IPS-11a (cell line): ENCODE data around the gene SCFD2.

Source experiments
- H3K4me3 ChIP-seq: one replicate; pipeline ENCODE4 v1.5.1; 2013; ENCODE audit warnings: low read depth, low read length, control low read depth

The SCFD2 gene

GRCh38 chr4:52942936-52943335 lies 422.9 kb downstream of the SCFD2 start:
- no peak overlapping the region for H3K4me3 ChIP-seq

GRCh38 chr4:52941450-52941849 lies 424.4 kb downstream of the SCFD2 start:
- H3K4me3 ChIP-seq: no peak overlapping the region

GRCh38 chr4:52939739-52940138 lies 426.1 kb downstream of the SCFD2 start:
- no peak overlapping the region for H3K4me3 ChIP-seq

GRCh38 chr4:52939325-52939724 lies 426.5 kb downstream of the SCFD2 start:
- H3K4me3 ChIP-seq: no peak overlapping the region

- no peak overlapping the region for H3K4me3 ChIP-seq
Measured at GRCh38 chr4:52937829-52938228, 428.0 kb downstream of the SCFD2 start.

GRCh38 chr4:52936729-52937128 lies 429.1 kb downstream of the SCFD2 start:
- H3K4me3 ChIP-seq: no peak overlapping the region

- no peak overlapping the region for H3K4me3 ChIP-seq
Measured at GRCh38 chr4:52935317-52935716, 430.5 kb downstream of the SCFD2 start.

GRCh38 chr4:52933738-52934137 lies 432.1 kb downstream of the SCFD2 start:
- no peak overlapping the region for H3K4me3 ChIP-seq

- no peak overlapping the region for H3K4me3 ChIP-seq
Measured at GRCh38 chr4:52932591-52933470, 433.0 kb downstream of the SCFD2 start.

GRCh38 chr4:52931243-52931642 lies 434.6 kb downstream of the SCFD2 start:
- H3K4me3 ChIP-seq: no peak overlapping the region

GRCh38 chr4:52926196-52926974 lies 439.5 kb downstream of the SCFD2 start:
- no peak overlapping the region for H3K4me3 ChIP-seq

- no peak overlapping the region for H3K4me3 ChIP-seq
Measured at GRCh38 chr4:52925531-52925968, 440.3 kb downstream of the SCFD2 start.

- no peak overlapping the region for H3K4me3 ChIP-seq
Measured at GRCh38 chr4:52919461-52919860, 446.4 kb downstream of the SCFD2 start.

- H3K4me3 ChIP-seq: no peak overlapping the region
Measured at GRCh38 chr4:52917817-52918216, 448.0 kb downstream of the SCFD2 start.

- H3K4me3 ChIP-seq: no peak overlapping the region
Measured at GRCh38 chr4:52915730-52916300, 450.0 kb downstream of the SCFD2 start.

GRCh38 chr4:52915191-52915590 lies 450.7 kb downstream of the SCFD2 start:
- no peak overlapping the region for H3K4me3 ChIP-seq

- no peak overlapping the region for H3K4me3 ChIP-seq
Measured at GRCh38 chr4:52914051-52914605, 451.7 kb downstream of the SCFD2 start.

GRCh38 chr4:52912608-52913007 lies 453.3 kb downstream of the SCFD2 start:
- no peak overlapping the region for H3K4me3 ChIP-seq

GRCh38 chr4:52911684-52912294 lies 454.1 kb downstream of the SCFD2 start:
- no peak overlapping the region for H3K4me3 ChIP-seq

GRCh38 chr4:52910115-52910514 lies 455.7 kb downstream of the SCFD2 start:
- no peak overlapping the region for H3K4me3 ChIP-seq

GRCh38 chr4:52907510-52907909 lies 458.4 kb downstream of the SCFD2 start:
- no peak overlapping the region for H3K4me3 ChIP-seq
